HepG2 (cell line): ENCODE data around the gene LRRC73. TPM values are rescaled to one million over a fixed set of nuclear protein-coding genes. Genes with fewer than 3 reads are reported as not detected.

ENCODE experiments used
- ATAC-seq: fragments of 200-7000 bp; cut with Tn5 transposase; 3 replicates; pipeline ENCODE4 v1.9.1; 2020; ENCODE audit warnings: mild to moderate bottlenecking, moderate library complexity
- BruUV-seq: library from RNA; stranded (reverse); fragments of 400-500 nt; replicated peaks from 2 replicates; lab custom pipeline; 2021; lab: Mats Ljungman, UMichigan
- CTCF ChIA-PET: fragments of 300-600 bp; formaldehyde crosslinking; extraction: SDS; loops from one replicate; lab custom pipeline; 2021; ENCODE audit warnings: low total read pairs, inconsistent platforms, low intra/inter-chr PET ratio; lab: Yijun Ruan, JAX
- POLR2A ChIA-PET: fragments of 350-600 bp; sonication (Branson Sonifier 250); formaldehyde crosslinking; loops from one replicate; lab custom pipeline; 2020; ENCODE audit warnings: antibody characterized with exemption, inconsistent platforms; lab: Yijun Ruan, JAX
- DNase-seq: peaks from one replicate; pipeline ENCODE4 v3.0.0-alpha.2; 2015; ENCODE audit warnings: low spot score
- FAIRE-seq: peaks from 3 replicates; lab custom pipeline; 2011; peaks lifted over from hg19 to GRCh38; lab: Jason Lieb, UNC
- H2AFZ ChIP-seq: one replicate; pipeline ENCODE4 v1.6.1; 2011; ENCODE audit warnings: low read length, inconsistent platforms
- H3K27ac ChIP-seq: fragments of 300-600 bp; 3 replicates; pipeline ENCODE4 v1.8.0; 2011; ENCODE audit warnings: mixed run types, mild to moderate bottlenecking, mixed read lengths, low read length, inconsistent platforms; ENCODE audit not compliant: insufficient read depth; ENCODE audit errors: extremely low read length
- H3K27me3 ChIP-seq, 2 experiments: fragments of 200-600 bp in 1 of 2; 2 replicates in 1 of 2; 3 replicates in 1 of 2; pipeline versions ENCODE4 v1.6.0 to v1.8.0; 2011; ENCODE audit warnings: low read length in 2 of 2, mild to moderate bottlenecking in 2 of 2, moderate library complexity in 2 of 2, inconsistent platforms in 1 of 2; ENCODE audit not compliant: insufficient read depth in 2 of 2, control insufficient read depth in 1 of 2
- H3K36me3 ChIP-seq, 2 experiments: fragments of 200-600 bp in 1 of 2; replicated peaks in 1 of 2; 2 replicates in 1 of 2; 3 replicates in 1 of 2; pipeline versions ENCODE4 v1.5.1 to v1.8.0; 2011; ENCODE audit warnings: low read length in 2 of 2, inconsistent platforms in 1 of 2; ENCODE audit not compliant: insufficient read depth in 2 of 2, control insufficient read depth in 1 of 2
- H3K4me1 ChIP-seq: 2 replicates; pipeline ENCODE4 v1.5.1; 2012; ENCODE audit warnings: low read length, inconsistent platforms; ENCODE audit not compliant: insufficient read depth
- H3K4me2 ChIP-seq: 2 replicates; pipeline ENCODE4 v1.6.0; 2011; ENCODE audit warnings: low read depth, low read length, inconsistent platforms
- H3K4me3 ChIP-seq, 3 experiments: fragments of 200-600 bp in 1 of 3; sonication (generic), shearing (Covaris generic) in 1 of 3; replicated peaks in 1 of 3; 2 replicates each; pipeline ENCODE4 v1.5.1; 2011 to 2016; ENCODE audit warnings: low read length in 3 of 3, inconsistent platforms in 2 of 3, low read depth in 2 of 3, mild to moderate bottlenecking in 2 of 3, control low read depth in 1 of 3, mixed read lengths in 1 of 3; ENCODE audit not compliant: insufficient read depth in 1 of 3
- H3K79me2 ChIP-seq: one replicate; pipeline ENCODE4 v1.6.1; 2011; ENCODE audit warnings: low read length, inconsistent platforms; ENCODE audit not compliant: insufficient read depth
- H3K9ac ChIP-seq: 2 replicates; pipeline ENCODE4 v1.6.0; 2011; ENCODE audit warnings: mild to moderate bottlenecking, low read depth, low read length, inconsistent platforms; ENCODE audit not compliant: insufficient read depth
- H3K9me3 ChIP-seq: 2 replicates; pipeline ENCODE4 v1.5.1; 2012; ENCODE audit warnings: mild to moderate bottlenecking, low read length
- H4K20me1 ChIP-seq: 2 replicates; pipeline ENCODE4 v1.6.0; 2011; ENCODE audit warnings: inconsistent platforms, mild to moderate bottlenecking, low read length, moderate library complexity; ENCODE audit not compliant: insufficient read depth
- IKZF1 ChIP-seq: fragments of 450-650 bp; IDR thresholded peaks from 2 replicates; pipeline ENCODE4 v1.7.1; 2016
- MLLT10 ChIP-seq: sonication (generic); formaldehyde crosslinking; IDR thresholded peaks from 2 replicates; pipeline ENCODE4 v1.4.0; 2020; ENCODE audit warnings: missing genetic modification reagents
- NFE2 ChIP-seq: sonication (generic); formaldehyde crosslinking; IDR thresholded peaks from 2 replicates; pipeline ENCODE4 v1.4.0; 2020; ENCODE audit warnings: missing genetic modification reagents
- NKX3-1 ChIP-seq: sonication (generic); formaldehyde crosslinking; IDR thresholded peaks from 2 replicates; pipeline ENCODE4 v1.5.0; 2020; ENCODE audit warnings: missing genetic modification reagents
- SAFB2 ChIP-seq: sonication (generic); formaldehyde crosslinking; IDR thresholded peaks from 2 replicates; pipeline ENCODE4 v1.5.1; 2020; ENCODE audit warnings: missing genetic modification reagents, low read depth, mild to moderate bottlenecking, borderline replicate concordance
- ZNF225 ChIP-seq: sonication (generic); formaldehyde crosslinking; IDR thresholded peaks from 2 replicates; pipeline ENCODE4 v1.4.0; 2020; ENCODE audit warnings: mild to moderate bottlenecking, missing genetic modification reagents
- ZNF460 ChIP-seq: sonication (generic); formaldehyde crosslinking; IDR thresholded peaks from 2 replicates; pipeline ENCODE4 v1.5.1; 2020; ENCODE audit warnings: missing genetic modification reagents, mild to moderate bottlenecking, borderline replicate concordance
- ZNF777 ChIP-seq: sonication (generic); formaldehyde crosslinking; IDR thresholded peaks from 2 replicates; pipeline ENCODE4 v1.4.0; 2020; ENCODE audit warnings: missing genetic modification reagents
- WGBS: methylation state at CpG from one replicate; pipeline ENCODE4 v1.1.6; 2017; ENCODE audit warnings: low lambda C conversion rate; 5-methylcytosine and 5-hydroxymethylcytosine counted together
- in situ Hi-C: cut with HindIII; loops from 2 replicates; pipeline ENCODE4 v1.10.0; 2017; ENCODE audit warnings: low pct_unique_long_range_greater_than_20kb; ENCODE audit not compliant: extremely low pct_ligation_motif_present
- intact Hi-C: fragments of 100-400 bp; cut with micrococcal nuclease; formaldehyde crosslinking; loops from one replicate; pipeline ENCODE4 v1.10.0; 2022; ENCODE audit not compliant: unreplicated experiment
- polyA plus RNA-seq, 8 experiments: library from polyadenylated mRNA; depleted of rRNA in 3 of 8; stranded (reverse) in 7 of 8; unstranded in 1 of 8; fragments of >200 nt; fragmentation: Illumina TruSeq in 4 of 8; extraction: Trizol in 4 of 8; gene quantifications; 2 replicates each; pipeline versions ENCODE4 v1.2.1 to v1.2.3, GENCODE V29; 2011 to 2016; ENCODE audit warnings: low read depth in 4 of 8, missing spikeins in 1 of 8, mixed read lengths in 1 of 8; ENCODE audit not compliant: insufficient read depth in 1 of 8
- total RNA-seq, 5 experiments: library from RNA; depleted of rRNA; stranded (reverse); fragments of >200 nt; fragmentation: Illumina TruSeq; extraction: Trizol; gene quantifications; 2 replicates each; pipeline ENCODE4 v1.2.3, GENCODE V29; 2016; ENCODE audit warnings: low read depth in 1 of 5
- TF ChIP-seq, protein P1 (sequence below): IDR thresholded peaks from 2 replicates; pipeline ENCODE4 v1.4.0; 2020; ENCODE audit warnings: mild to moderate bottlenecking, missing genetic modification reagents

Gene LRRC73
- total and polyA plus RNA-seq, 2 of the 13 experiments (the other 11 are each of a cell fraction or from before 2014, with no cell fraction given), result 0.11 to 0.12 TPM

GRCh38 chr6:43511824-43512415 lies 1.8 kb upstream of the LRRC73 start:
- intact Hi-C loops (no loop called here), in situ Hi-C loops (no loop called here)
- FAIRE-seq (no peak), DNase-seq (no peak), ATAC-seq (no peak)
- peaks cover 25% of the 10 kb centered on the region for H3K79me2 ChIP-seq
- H3K4me3 ChIP-seq, result no peak overlapping the region
- no peak overlapping the region for H3K4me2 ChIP-seq
- no peak overlapping the region for H3K27ac ChIP-seq
- ChIA-PET CTCF (no interaction called here), POLR2A (no interaction called here)
- peaks cover 3 to 7% of the 10 kb centered on the region in 2 experiments; a peak in 4 of 5 replicates for H3K27me3 ChIP-seq
- TF ChIP-seq ZNF460 (CRISPR knock-in tag) (no peak), SAFB2 (no peak), MLLT10 (CRISPR knock-in tag) (no peak), ZNF777 (CRISPR knock-in tag) (no peak), NKX3-1 (no peak), NFE2 (no peak), IKZF1 (no peak), ZNF225 (CRISPR knock-in tag) (no peak)
- TF ChIP-seq, protein P1, sequence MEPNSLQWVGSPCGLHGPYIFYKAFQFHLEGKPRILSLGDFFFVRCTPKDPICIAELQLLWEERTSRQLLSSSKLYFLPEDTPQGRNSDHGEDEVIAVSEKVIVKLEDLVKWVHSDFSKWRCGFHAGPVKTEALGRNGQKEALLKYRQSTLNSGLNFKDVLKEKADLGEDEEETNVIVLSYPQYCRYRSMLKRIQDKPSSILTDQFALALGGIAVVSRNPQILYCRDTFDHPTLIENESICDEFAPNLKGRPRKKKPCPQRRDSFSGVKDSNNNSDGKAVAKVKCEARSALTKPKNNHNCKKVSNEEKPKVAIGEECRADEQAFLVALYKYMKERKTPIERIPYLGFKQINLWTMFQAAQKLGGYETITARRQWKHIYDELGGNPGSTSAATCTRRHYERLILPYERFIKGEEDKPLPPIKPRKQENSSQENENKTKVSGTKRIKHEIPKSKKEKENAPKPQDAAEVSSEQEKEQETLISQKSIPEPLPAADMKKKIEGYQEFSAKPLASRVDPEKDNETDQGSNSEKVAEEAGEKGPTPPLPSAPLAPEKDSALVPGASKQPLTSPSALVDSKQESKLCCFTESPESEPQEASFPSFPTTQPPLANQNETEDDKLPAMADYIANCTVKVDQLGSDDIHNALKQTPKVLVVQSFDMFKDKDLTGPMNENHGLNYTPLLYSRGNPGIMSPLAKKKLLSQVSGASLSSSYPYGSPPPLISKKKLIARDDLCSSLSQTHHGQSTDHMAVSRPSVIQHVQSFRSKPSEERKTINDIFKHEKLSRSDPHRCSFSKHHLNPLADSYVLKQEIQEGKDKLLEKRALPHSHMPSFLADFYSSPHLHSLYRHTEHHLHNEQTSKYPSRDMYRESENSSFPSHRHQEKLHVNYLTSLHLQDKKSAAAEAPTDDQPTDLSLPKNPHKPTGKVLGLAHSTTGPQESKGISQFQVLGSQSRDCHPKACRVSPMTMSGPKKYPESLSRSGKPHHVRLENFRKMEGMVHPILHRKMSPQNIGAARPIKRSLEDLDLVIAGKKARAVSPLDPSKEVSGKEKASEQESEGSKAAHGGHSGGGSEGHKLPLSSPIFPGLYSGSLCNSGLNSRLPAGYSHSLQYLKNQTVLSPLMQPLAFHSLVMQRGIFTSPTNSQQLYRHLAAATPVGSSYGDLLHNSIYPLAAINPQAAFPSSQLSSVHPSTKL, result no peak
- H3K4me1 ChIP-seq, result peaks cover 53% of the 10 kb centered on the region
- no peaks in the 10 kb centered on the region; the same call in 1 of the 2 replicates for H4K20me1 ChIP-seq
- H3K9me3 ChIP-seq, result no peaks in the 10 kb centered on the region
- H3K36me3 ChIP-seq, result peaks cover 15 to 39% of the 10 kb centered on the region in 2 experiments
- H3K9ac ChIP-seq, result no peak overlapping the region
- no peak overlapping the region for H2AFZ ChIP-seq
- BruUV-seq, result no TSS peak
- 97% methylated on average over 11 of the region's 11 CpGs for WGBS
